H9 (cell line): ENCODE results near the gene KCNQ2. TPM values are rescaled to one million over a fixed set of nuclear protein-coding genes. Genes with fewer than 3 reads are reported as not detected.

ENCODE experiments used
- DNase-seq: peaks from one replicate; pipeline ENCODE4 v3.0.0-alpha.2; 2017
- H2AFZ ChIP-seq: one replicate; pipeline ENCODE4 v1.6.1; 2013; ENCODE audit warnings: mild to moderate bottlenecking, low read length, control low read depth, moderate library complexity
- H2AK5ac ChIP-seq: 2 replicates; pipeline ENCODE4 v1.6.1; 2013; ENCODE audit warnings: low read length, control low read depth, mixed read lengths; ENCODE audit not compliant: insufficient read length
- H2BK120ac ChIP-seq: one replicate; pipeline ENCODE4 v1.6.1; 2013; ENCODE audit warnings: low read depth, mild to moderate bottlenecking, low read length, control low read depth, inconsistent platforms; ENCODE audit not compliant: poor library complexity, severe bottlenecking
- H2BK12ac ChIP-seq: 2 replicates; pipeline ENCODE4 v1.6.1; 2013; ENCODE audit warnings: low read length, control low read depth, mixed read lengths, low read depth; ENCODE audit not compliant: insufficient read length
- H2BK15ac ChIP-seq: 2 replicates; pipeline ENCODE4 v1.6.1; 2013; ENCODE audit warnings: low read depth, low read length, control low read depth
- H2BK20ac ChIP-seq: one replicate; pipeline ENCODE4 v1.6.1; 2013; ENCODE audit warnings: low read depth, mild to moderate bottlenecking, low read length, control low read depth, inconsistent platforms; ENCODE audit not compliant: poor library complexity, severe bottlenecking
- H2BK5ac ChIP-seq: 2 replicates; pipeline ENCODE4 v1.6.1; 2013; ENCODE audit warnings: low read length, control low read depth, mixed read lengths; ENCODE audit not compliant: insufficient read length
- H3K14ac ChIP-seq: 2 replicates; pipeline ENCODE4 v1.6.1; 2013; ENCODE audit warnings: low read length, control low read depth; ENCODE audit not compliant: insufficient read depth
- H3K18ac ChIP-seq: 2 replicates; pipeline ENCODE4 v1.6.1; 2013; ENCODE audit warnings: low read depth, mild to moderate bottlenecking, mixed read lengths, low read length, control low read depth; ENCODE audit not compliant: insufficient read length
- H3K23ac ChIP-seq: 2 replicates; pipeline ENCODE4 v1.6.1; 2013; ENCODE audit warnings: low read length, control low read depth, mixed read lengths, low read depth; ENCODE audit not compliant: insufficient read length
- H3K23me2 ChIP-seq: 2 replicates; pipeline ENCODE4 v1.6.1; 2013; ENCODE audit warnings: low read depth, mild to moderate bottlenecking, mixed read lengths, low read length, control low read depth; ENCODE audit not compliant: insufficient read length, poor library complexity, severe bottlenecking
- H3K27ac ChIP-seq: 2 replicates; pipeline ENCODE4 v1.5.1; 2013; ENCODE audit warnings: low read length, control low read depth, mixed read lengths, low read depth; ENCODE audit not compliant: insufficient read length
- H3K27me3 ChIP-seq: 2 replicates; pipeline ENCODE4 v1.6.1; 2013; ENCODE audit warnings: low read length, control low read depth, inconsistent platforms; ENCODE audit not compliant: insufficient read depth
- H3K4ac ChIP-seq: 2 replicates; pipeline ENCODE4 v1.6.1; 2013; ENCODE audit warnings: low read depth, mild to moderate bottlenecking, control low read depth, inconsistent platforms, low read length, moderate library complexity
- H3K4me1 ChIP-seq: 2 replicates; pipeline ENCODE4 v1.6.1; 2013; ENCODE audit warnings: low read length, control low read depth, inconsistent platforms; ENCODE audit not compliant: insufficient read depth
- H3K4me2 ChIP-seq: 2 replicates; pipeline ENCODE4 v1.6.1; 2013; ENCODE audit warnings: low read length, control low read depth, mixed read lengths; ENCODE audit not compliant: insufficient read length, insufficient read depth
- H3K56ac ChIP-seq: 2 replicates; pipeline ENCODE4 v1.6.1; 2013; ENCODE audit warnings: low read depth, mild to moderate bottlenecking, mixed read lengths, low read length, control low read depth; ENCODE audit not compliant: insufficient read length
- H3K79me1 ChIP-seq: 2 replicates; pipeline ENCODE4 v1.6.1; 2013; ENCODE audit warnings: low read depth, mild to moderate bottlenecking, moderate library complexity, low read length, control low read depth, inconsistent platforms; ENCODE audit not compliant: insufficient read depth, poor library complexity, severe bottlenecking
- H3K79me2 ChIP-seq: 2 replicates; pipeline ENCODE4 v1.6.1; 2013; ENCODE audit warnings: low read length, control low read depth, inconsistent platforms; ENCODE audit not compliant: insufficient read depth
- H3K9ac ChIP-seq: 2 replicates; pipeline ENCODE4 v1.6.1; 2013; ENCODE audit warnings: low read length, control low read depth, mixed read lengths; ENCODE audit not compliant: insufficient read length; ENCODE audit errors: extremely low read depth
- H3K9me3 ChIP-seq: one replicate; pipeline ENCODE4 v1.6.1; 2013; ENCODE audit warnings: low read depth, low read length, inconsistent platforms; ENCODE audit not compliant: control insufficient read depth
- H3T11ph ChIP-seq: one replicate; pipeline ENCODE4 v1.6.1; 2013; ENCODE audit warnings: mild to moderate bottlenecking, low read length, control low read depth, inconsistent platforms
- H4K20me1 ChIP-seq: one replicate; pipeline ENCODE4 v1.6.1; 2013; ENCODE audit not compliant: control insufficient read depth, insufficient read length, insufficient read depth
- H4K5ac ChIP-seq: 2 replicates; pipeline ENCODE4 v1.6.1; 2013; ENCODE audit warnings: low read depth, mild to moderate bottlenecking, mixed read lengths, low read length, control low read depth; ENCODE audit not compliant: insufficient read length
- H4K8ac ChIP-seq: replicated peaks from 2 replicates; pipeline ENCODE4 v1.6.1; 2013; ENCODE audit warnings: low read length, control low read depth, mixed read lengths, low read depth; ENCODE audit not compliant: insufficient read length
- H4K91ac ChIP-seq: 2 replicates; pipeline ENCODE4 v1.6.1; 2013; ENCODE audit warnings: low read depth, mild to moderate bottlenecking, moderate library complexity, mixed read lengths, low read length, control low read depth; ENCODE audit not compliant: insufficient read length
- H3K27ac Mint-ChIP-seq, 3 experiments: 2 replicates in 2 of 3; 3 replicates in 1 of 3; pipeline ENCODE4 v1.8.0; 2020 to 2021; ENCODE audit warnings: mixed read lengths in 3 of 3, mild to moderate bottlenecking in 1 of 3, moderate library complexity in 1 of 3
- H3K27me3 Mint-ChIP-seq: 2 replicates; pipeline ENCODE4 v1.8.0; 2021; ENCODE audit warnings: low read depth, mild to moderate bottlenecking, moderate library complexity, mixed read lengths
- H3K36me3 Mint-ChIP-seq, 3 experiments: 2 replicates in 2 of 3; 3 replicates in 1 of 3; pipeline ENCODE4 v1.8.0; 2020 to 2021; ENCODE audit warnings: low read depth in 3 of 3, mixed read lengths in 3 of 3; ENCODE audit not compliant: insufficient read depth in 1 of 3
- H3K4me1 Mint-ChIP-seq, 2 experiments: 2 replicates each; pipeline ENCODE4 v1.8.0; 2020; ENCODE audit warnings: mixed read lengths in 2 of 2
- H3K4me3 Mint-ChIP-seq, 2 experiments: 2 replicates in 1 of 2; 3 replicates in 1 of 2; pipeline ENCODE4 v1.8.0; 2020 to 2021; ENCODE audit warnings: mild to moderate bottlenecking in 2 of 2, mixed read lengths in 2 of 2, moderate library complexity in 1 of 2
- H3K9me3 Mint-ChIP-seq, 2 experiments: 2 replicates in 1 of 2; 3 replicates in 1 of 2; pipeline ENCODE4 v1.8.0; 2020; ENCODE audit warnings: mild to moderate bottlenecking in 2 of 2, mixed read lengths in 2 of 2, moderate library complexity in 1 of 2
- CTCF ChIP-seq: fragments of 200-600 bp; sonication (generic); conservative IDR thresholded peaks from 3 replicates; pipeline ENCODE4 v1.8.0; 2021; ENCODE audit warnings: antibody characterized with exemption, mild to moderate bottlenecking
- WGBS: extraction: QIAGEN DNeasy Blood & Tissue Kit; methylation state at CpG from one replicate; pipeline ENCODE4 v1.1.7; 2013; ENCODE audit warnings: missing lambda C conversion rate, low lambda C conversion rate, mixed read lengths; ENCODE audit not compliant: insufficient read length; ENCODE audit errors: extremely low coverage; 5-methylcytosine and 5-hydroxymethylcytosine counted together
- total RNA-seq: library from RNA; stranded (reverse); gene quantifications from 2 replicates; pipeline ENCODE4 v1.2.1, GENCODE V29; 2021

KCNQ2 gene
- total RNA-seq, 1 experiment from 2014 or later = 69.2 TPM

GRCh38 chr20:63350597-63351325, 121.7 kb downstream of the KCNQ2 start:
- Histone ChIP-seq H3K9ac (no peak overlapping the region), H2BK20ac (no peak overlapping the region), H3K79me1 (no peaks in the 10 kb centered on the region), H2BK5ac (no peak overlapping the region), H3K4me1 (no peaks in the 10 kb centered on the region), H3K4me2 (no peak overlapping the region), H3K27ac (no peak overlapping the region), H3K23me2 (no peaks in the 10 kb centered on the region), H3K27me3 (no peaks in the 10 kb centered on the region), H2BK12ac (no peak overlapping the region), H2AK5ac (no peak overlapping the region), H3K79me2 (no peaks in the 10 kb centered on the region), H3K18ac (no peak overlapping the region), H3K9me3 (no peaks in the 10 kb centered on the region), H2AFZ (no peak overlapping the region), H3K14ac (no peak overlapping the region), H3K56ac (no peak overlapping the region), H4K91ac (no peak overlapping the region), H4K5ac (no peak overlapping the region), H4K20me1 (peaks cover 2% of the 10 kb centered on the region), H4K8ac (peak overlapping the region; percentile 25), H3K4ac (no peak overlapping the region), H2BK120ac (no peak overlapping the region), H3K23ac (no peak overlapping the region), H2BK15ac (no peak overlapping the region), H3T11ph (no peak overlapping the region)
- H3K36me3 Mint-ChIP-seq = peaks cover 0 to 7% (median 4%) of the 10 kb centered on the region in 3 experiments; a peak in 3 of 7 replicates
- WGBS = no CpG with 5 or more reads among the region's 46 CpGs
- peaks cover 8% of the 10 kb centered on the region for H3K27me3 Mint-ChIP-seq
- H3K27ac Mint-ChIP-seq = no peak overlapping the region
- H3K4me1 Mint-ChIP-seq = peaks cover 5 to 7% of the 10 kb centered on the region in 2 experiments
- peaks cover 0 to 10% of the 10 kb centered on the region in 2 experiments; a peak in 2 of 5 replicates for H3K9me3 Mint-ChIP-seq
- DNase-seq = no peak
- no peak for TF ChIP-seq CTCF
- no peak overlapping the region for H3K4me3 Mint-ChIP-seq

Other genes starting within 250 kb of the KCNQ2 start
- gene BIRC7, start 236.8 kb downstream of the KCNQ2 start, total RNA-seq = 0.31 TPM in 1 of 2 replicates, not detected in the other
- gene NKAIN4, start 218.2 kb downstream of the KCNQ2 start, total RNA-seq = 19.1 and 20.9 TPM in 2 replicates
- gene ARFGAP1, start 199.8 kb downstream of the KCNQ2 start, total RNA-seq = 111 and 114 TPM in 2 replicates
- 1.3 and 2.3 TPM in 2 replicates for gene COL20A1, start 179.5 kb downstream of the KCNQ2 start, total RNA-seq
- 1.1 and 2.5 TPM in 2 replicates for gene CHRNA4, start 111.3 kb downstream of the KCNQ2 start, total RNA-seq
- gene EEF1A2, start 26.4 kb upstream of the KCNQ2 start, total RNA-seq = 25.8 and 27.4 TPM in 2 replicates
- gene PPDPF, start 48.1 kb upstream of the KCNQ2 start, total RNA-seq = 149 and 153 TPM in 2 replicates
- gene PTK6, start 64.7 kb upstream of the KCNQ2 start, total RNA-seq = 0.44 and 0.46 TPM in 2 replicates
- 0.70 and 0.79 TPM in 2 replicates for gene SRMS, start 75.1 kb upstream of the KCNQ2 start, total RNA-seq
- 2.5 and 2.7 TPM in 2 replicates for gene FNDC11, start 81.5 kb upstream of the KCNQ2 start, total RNA-seq
- gene HELZ2, start 101.6 kb upstream of the KCNQ2 start, total RNA-seq = 27.9 and 29.3 TPM in 2 replicates
- gene GMEB2, start 154.4 kb upstream of the KCNQ2 start, total RNA-seq = 14.3 and 14.8 TPM in 2 replicates
- gene STMN3, start 180.8 kb upstream of the KCNQ2 start, total RNA-seq = 54.0 and 58.4 TPM in 2 replicates
- 33.4 and 36.5 TPM in 2 replicates for gene RTEL1, start 185.7 kb upstream of the KCNQ2 start, total RNA-seq
- 0.86 TPM in 1 of 2 replicates, not detected in the other for gene TNFRSF6B, start 224.0 kb upstream of the KCNQ2 start, total RNA-seq
- 39.5 and 42.7 TPM in 2 replicates for gene ARFRP1, start 235.3 kb upstream of the KCNQ2 start, total RNA-seq
- 25.5 and 27.6 TPM in 2 replicates for gene ZGPAT, start 235.4 kb upstream of the KCNQ2 start, total RNA-seq